DOHH2 (cell line): Measurements from ENCODE around the gene GPR62.

Source experiments
- H3F3A ChIP-seq: fragments of 200-600 bp; sonication (generic), shearing (Covaris generic); 2 replicates; pipeline ENCODE4 v1.6.0; 2016; ENCODE audit warnings: antibody characterized with exemption, mild to moderate bottlenecking; ENCODE audit not compliant: control insufficient read depth, insufficient read depth
- H3K27ac ChIP-seq: fragments of 200-600 bp; sonication (generic); 2 replicates; pipeline ENCODE4 v1.5.1; 2014; ENCODE audit warnings: low read depth, mild to moderate bottlenecking, low read length, moderate library complexity
- H3K27me3 ChIP-seq: fragments of 200-600 bp; sonication (generic); 2 replicates; pipeline ENCODE4 v1.6.1; 2014; ENCODE audit warnings: mild to moderate bottlenecking, low read length, mixed read lengths; ENCODE audit not compliant: control insufficient read depth
- H3K36me3 ChIP-seq: fragments of 200-600 bp; sonication (generic); 2 replicates; pipeline ENCODE4 v1.6.1; 2014; ENCODE audit warnings: mild to moderate bottlenecking, low read length, moderate library complexity, mixed read lengths; ENCODE audit not compliant: control insufficient read depth
- H3K4me1 ChIP-seq: fragments of 200-600 bp; sonication (generic); 2 replicates; pipeline ENCODE4 v1.6.1; 2014; ENCODE audit warnings: mild to moderate bottlenecking, low read length, mixed read lengths; ENCODE audit not compliant: control insufficient read depth
- H3K4me2 ChIP-seq: fragments of 200-600 bp; sonication (generic); 2 replicates; pipeline ENCODE4 v1.6.0; 2014; ENCODE audit warnings: mild to moderate bottlenecking, low read length, moderate library complexity
- H3K4me3 ChIP-seq: fragments of 200-600 bp; sonication (generic); 2 replicates; pipeline ENCODE4 v1.5.1; 2014; ENCODE audit warnings: mild to moderate bottlenecking, low read length, mixed read lengths
- H3K79me2 ChIP-seq: fragments of 200-600 bp; sonication (generic); 2 replicates; pipeline ENCODE4 v1.6.1; 2014; ENCODE audit warnings: mild to moderate bottlenecking, low read length, mixed read lengths; ENCODE audit not compliant: control insufficient read depth
- H3K9me2 ChIP-seq: fragments of 200-600 bp; sonication (generic); replicated peaks from 2 replicates; pipeline ENCODE4 v1.6.1; 2014; ENCODE audit warnings: mild to moderate bottlenecking, low read length, mixed read lengths; ENCODE audit not compliant: control insufficient read depth
- H3K9me3 ChIP-seq: fragments of 200-600 bp; sonication (generic); 2 replicates; pipeline ENCODE4 v1.6.1; 2014; ENCODE audit warnings: antibody characterized with exemption, low read length, mixed read lengths; ENCODE audit not compliant: control insufficient read depth, insufficient read depth
- H4K20me1 ChIP-seq: fragments of 200-600 bp; sonication (generic); 2 replicates; pipeline ENCODE4 v1.6.0; 2014; ENCODE audit warnings: low read depth, mild to moderate bottlenecking, antibody characterized with exemption, low read length, moderate library complexity; ENCODE audit not compliant: control insufficient read depth, insufficient read depth
- EZH2phosphoT487 ChIP-seq: fragments of 200-600 bp; sonication (generic); IDR thresholded peaks from 2 replicates; pipeline ENCODE4 v1.6.1; 2017; ENCODE audit warnings: borderline replicate concordance, mild to moderate bottlenecking, antibody characterized with exemption, low read length, moderate library complexity, mixed read lengths
- TF ChIP-seq, protein P1 (sequence below): fragments of 200-600 bp; sonication (generic); IDR thresholded peaks from one replicate; pipeline ENCODE4 v1.5.1; 2014; ENCODE audit warnings: antibody characterized with exemption, mild to moderate bottlenecking, low read depth, low read length; ENCODE audit not compliant: poor library complexity, severe bottlenecking

GPR62 gene

DNA sequence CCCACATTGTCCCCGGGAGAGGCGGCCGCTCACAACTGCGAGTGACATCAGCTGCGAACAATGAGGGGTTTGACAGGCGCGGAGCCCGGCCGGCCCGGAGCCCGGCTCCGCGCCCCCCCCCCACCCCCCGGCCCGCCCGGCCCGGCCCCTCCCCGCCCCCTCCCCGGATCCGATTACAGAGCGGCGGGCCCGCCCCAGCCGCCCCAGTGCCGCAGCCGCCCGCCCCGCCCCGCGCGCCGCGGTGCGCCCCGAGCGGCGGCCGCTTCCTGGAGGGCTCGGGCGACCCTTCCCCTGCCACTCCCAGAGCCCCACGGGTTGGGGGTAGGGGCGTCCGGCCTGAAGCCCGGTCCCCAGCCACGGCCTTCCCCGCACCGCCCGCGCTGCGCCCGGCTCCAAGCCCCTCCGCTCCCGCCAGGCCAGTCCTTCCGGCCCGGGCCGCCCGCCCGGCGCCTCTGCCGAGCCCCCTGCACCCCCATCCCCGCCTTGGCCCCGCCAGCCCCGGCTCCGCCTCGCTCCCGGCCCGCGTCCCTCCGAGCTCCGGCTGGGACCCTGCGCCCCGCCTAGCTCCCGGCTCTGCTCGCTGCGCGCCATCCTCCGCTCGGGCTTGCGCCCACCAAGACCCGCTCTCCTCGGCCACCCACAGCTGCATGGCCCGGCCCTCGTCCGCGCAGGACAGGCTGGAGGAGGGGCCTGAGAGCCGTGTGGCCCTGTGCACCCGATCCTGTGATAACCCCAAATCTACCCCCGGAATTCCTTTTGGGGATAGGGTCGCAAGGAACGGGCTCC is 12.4 kb downstream of the GPR62 start, which contains the start of gene PCBP4:
PCBP4 (minus strand) TSS at position 71 of the 786 bp plus-strand sequence. CDS start 6,214 bp downstream, outside the sequence.
- Histone ChIP-seq H3K4me1 (peaks cover 15% of the 10 kb centered on the region), H3K36me3 (peaks cover 10% of the 10 kb centered on the region), H3K27ac (no peak within 1 kb of the TSS), H4K20me1 (no peaks in the 10 kb centered on the region; the same call in 1 of the 2 replicates), H3K9me2 (no peaks in the 10 kb centered on the region), H3F3A (peaks cover 14% of the 10 kb centered on the region; the same call in 1 of the 2 replicates), H3K4me2 (peak within 1 kb of the TSS; percentile 81), H3K9me3 (no peaks in the 10 kb centered on the region), H3K4me3 (peak within 1 kb of the TSS; percentile 68), H3K27me3 (peaks cover 37% of the 10 kb centered on the region), H3K79me2 (peaks cover 5% of the 10 kb centered on the region; the same call in 1 of the 2 replicates)
- TF ChIP-seq, protein P1, sequence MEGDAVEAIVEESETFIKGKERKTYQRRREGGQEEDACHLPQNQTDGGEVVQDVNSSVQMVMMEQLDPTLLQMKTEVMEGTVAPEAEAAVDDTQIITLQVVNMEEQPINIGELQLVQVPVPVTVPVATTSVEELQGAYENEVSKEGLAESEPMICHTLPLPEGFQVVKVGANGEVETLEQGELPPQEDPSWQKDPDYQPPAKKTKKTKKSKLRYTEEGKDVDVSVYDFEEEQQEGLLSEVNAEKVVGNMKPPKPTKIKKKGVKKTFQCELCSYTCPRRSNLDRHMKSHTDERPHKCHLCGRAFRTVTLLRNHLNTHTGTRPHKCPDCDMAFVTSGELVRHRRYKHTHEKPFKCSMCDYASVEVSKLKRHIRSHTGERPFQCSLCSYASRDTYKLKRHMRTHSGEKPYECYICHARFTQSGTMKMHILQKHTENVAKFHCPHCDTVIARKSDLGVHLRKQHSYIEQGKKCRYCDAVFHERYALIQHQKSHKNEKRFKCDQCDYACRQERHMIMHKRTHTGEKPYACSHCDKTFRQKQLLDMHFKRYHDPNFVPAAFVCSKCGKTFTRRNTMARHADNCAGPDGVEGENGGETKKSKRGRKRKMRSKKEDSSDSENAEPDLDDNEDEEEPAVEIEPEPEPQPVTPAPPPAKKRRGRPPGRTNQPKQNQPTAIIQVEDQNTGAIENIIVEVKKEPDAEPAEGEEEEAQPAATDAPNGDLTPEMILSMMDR: no peak
- no peak for TF ChIP-seq EZH2phosphoT487

- Histone ChIP-seq H3K9me3 (no peaks in the 10 kb centered on the region), H3K27ac (no peak overlapping the region)
Observed at GRCh38 chr3:51968170-51968775, 13.1 kb downstream of the GPR62 start.

GRCh38 chr3:51968883-51969678 is 13.9 kb downstream of the GPR62 start:
- TF ChIP-seq EZH2phosphoT487: no peak
- TF ChIP-seq, protein P1: no peak
- Histone ChIP-seq H3K27ac (no peak overlapping the region), H3K4me1 (peaks cover 17% of the 10 kb centered on the region)

More at GRCh38 chr3:51968170-51968775, 13.1 kb downstream of the GPR62 start:
- Histone ChIP-seq H3K4me2 (peak overlapping the region; percentile 81), H3K4me3 (peak overlapping the region; percentile 61), H3F3A (peaks cover 14% of the 10 kb centered on the region; the same call in 1 of the 2 replicates), H3K4me1 (peaks cover 15% of the 10 kb centered on the region), H4K20me1 (no peaks in the 10 kb centered on the region; the same call in 1 of the 2 replicates), H3K36me3 (peaks cover 10% of the 10 kb centered on the region), H3K27me3 (peaks cover 30% of the 10 kb centered on the region), H3K9me2 (no peaks in the 10 kb centered on the region), H3K79me2 (peaks cover 8% of the 10 kb centered on the region)
- no peak for TF ChIP-seq EZH2phosphoT487
- TF ChIP-seq, protein P1: no peak

More at GRCh38 chr3:51968883-51969678, 13.9 kb downstream of the GPR62 start:
- H3F3A ChIP-seq: peaks cover 14% of the 10 kb centered on the region; the same call in 1 of the 2 replicates
- H3K4me2 ChIP-seq: no peak overlapping the region
- no peak overlapping the region for H3K4me3 ChIP-seq
- peaks cover 13% of the 10 kb centered on the region for H3K36me3 ChIP-seq
- H3K79me2 ChIP-seq: peaks cover 15% of the 10 kb centered on the region
- H3K9me3 ChIP-seq: no peaks in the 10 kb centered on the region
- H4K20me1 ChIP-seq: no peaks in the 10 kb centered on the region; the same call in 1 of the 2 replicates
- H3K9me2 ChIP-seq: no peaks in the 10 kb centered on the region
- peaks cover 28% of the 10 kb centered on the region for H3K27me3 ChIP-seq
